ENCODE measurements around the gene GAB1. TPM values are rescaled to one million over a fixed set of nuclear protein-coding genes. Genes with fewer than 3 reads are reported as not detected.

The GAB1 gene
- total RNA-seq, 1 donor from 2014 or later = 44.6 TPM

- H3K27ac Mint-ChIP-seq = no peak overlapping the region
- TF ChIP-seq CTCF (IDR thresholded peaks at IDR 0.05; ENCODE audit: unreplicated experiment) = no peak
- no peaks in the 10 kb centered on the region for H3K27me3 Mint-ChIP-seq (ENCODE audit: low read depth)
- peaks cover 3% of the 10 kb centered on the region for H3K4me1 Mint-ChIP-seq
- H3K9me3 Mint-ChIP-seq = no peaks in the 10 kb centered on the region
- H3K36me3 Mint-ChIP-seq = no peaks in the 10 kb centered on the region
- H3K4me3 Mint-ChIP-seq = no peak overlapping the region
- no peak for DNase-seq (ENCODE audit: low spot score in 2 of 2, unreplicated experiment in 2 of 2)
Measured at GRCh38 chr4:143292858-143293257, 43.8 kb upstream of the GAB1 start.

GRCh38 chr4:143294310-143294709, 42.4 kb upstream of the GAB1 start:
- no peak overlapping the region for H3K4me3 Mint-ChIP-seq
- H3K9me3 Mint-ChIP-seq = no peaks in the 10 kb centered on the region
- no peaks in the 10 kb centered on the region for H3K36me3 Mint-ChIP-seq
- H3K4me1 Mint-ChIP-seq = peaks cover 3% of the 10 kb centered on the region
- no peak overlapping the region for H3K27ac Mint-ChIP-seq
- TF ChIP-seq CTCF (IDR thresholded peaks at IDR 0.05; ENCODE audit: unreplicated experiment) = no peak
- DNase-seq (ENCODE audit: low spot score in 2 of 2, unreplicated experiment in 2 of 2) = no peak
- no peaks in the 10 kb centered on the region for H3K27me3 Mint-ChIP-seq (ENCODE audit: low read depth)

GRCh38 chr4:143294710-143295275, 41.9 kb upstream of the GAB1 start:
- Mint-ChIP-seq H3K4me1 (peaks cover 3% of the 10 kb centered on the region), H3K9me3 (no peaks in the 10 kb centered on the region), H3K27ac (no peak overlapping the region), H3K36me3 (no peaks in the 10 kb centered on the region), H3K4me3 (no peak overlapping the region), H3K27me3 (ENCODE audit: low read depth) (no peaks in the 10 kb centered on the region)
- no peak for TF ChIP-seq CTCF (IDR thresholded peaks at IDR 0.05; ENCODE audit: unreplicated experiment)
- DNase-seq (ENCODE audit: low spot score in 2 of 2, unreplicated experiment in 2 of 2) = no peak

GRCh38 chr4:143296397-143297067, 40.1 kb upstream of the GAB1 start:
- no peaks in the 10 kb centered on the region for H3K9me3 Mint-ChIP-seq
- no peak overlapping the region for H3K4me3 Mint-ChIP-seq
- TF ChIP-seq CTCF (IDR thresholded peaks at IDR 0.05; ENCODE audit: unreplicated experiment) = no peak
- no peaks in the 10 kb centered on the region for H3K36me3 Mint-ChIP-seq
- DNase-seq (ENCODE audit: low spot score in 2 of 2, unreplicated experiment in 2 of 2) = no peak
- no peaks in the 10 kb centered on the region for H3K27me3 Mint-ChIP-seq (ENCODE audit: low read depth)
- H3K27ac Mint-ChIP-seq = no peak overlapping the region
- H3K4me1 Mint-ChIP-seq = peaks cover 3% of the 10 kb centered on the region

GRCh38 chr4:143300860-143301259, 35.8 kb upstream of the GAB1 start:
- Mint-ChIP-seq H3K9me3 (no peaks in the 10 kb centered on the region), H3K27ac (no peak overlapping the region), H3K27me3 (ENCODE audit: low read depth) (no peaks in the 10 kb centered on the region), H3K36me3 (no peaks in the 10 kb centered on the region), H3K4me1 (peaks cover 4% of the 10 kb centered on the region), H3K4me3 (no peak overlapping the region)
- DNase-seq (ENCODE audit: low spot score in 2 of 2, unreplicated experiment in 2 of 2) = no peak
- TF ChIP-seq CTCF (IDR thresholded peaks at IDR 0.05; ENCODE audit: unreplicated experiment) = no peak

Measured in mesothelial cell of epicardium (in vitro differentiated cells).